IMR-90 (cell line): ENCODE measurements around the gene KDM1B. TPM values are rescaled to one million over a fixed set of nuclear protein-coding genes. Genes with fewer than 3 reads are reported as not detected.

Experiments
- ATAC-seq: fragments of 200-7000 bp; cut with Tn5 transposase; 2 replicates; pipeline ENCODE4 v1.9.1; 2020; ENCODE audit warnings: low read depth, mild to moderate bottlenecking, moderate library complexity
- BruUV-seq: library from RNA; stranded (reverse); fragments of 400-500 nt; replicated peaks from 2 replicates; lab custom pipeline; 2021; lab: Mats Ljungman, UMichigan
- CTCF ChIA-PET: fragments of 300-600 bp; formaldehyde crosslinking; extraction: SDS; loops from one replicate; lab custom pipeline; 2021; ENCODE audit warnings: antibody characterized with exemption; lab: Yijun Ruan, JAX
- POLR2A ChIA-PET: fragments of 300-600 bp; sonication (Branson Sonifier 250); formaldehyde crosslinking; loops from one replicate; lab custom pipeline; 2022; ENCODE audit warnings: antibody characterized with exemption; ENCODE audit not compliant: unreplicated experiment; lab: Charles Lee
- DNase-seq: peaks from one replicate; pipeline ENCODE4 v3.0.0; 2013
- H2AFZ ChIP-seq: replicated peaks from 2 replicates; pipeline ENCODE3; 2013; ENCODE audit warnings: low read length, mild to moderate bottlenecking; ENCODE audit not compliant: poor library complexity
- H2AK5ac ChIP-seq: 2 replicates; pipeline ENCODE4 v1.6.1; 2013; ENCODE audit warnings: low read depth, low read length, inconsistent platforms
- H2AK9ac ChIP-seq: replicated peaks from 2 replicates; pipeline ENCODE3; 2013; ENCODE audit warnings: mild to moderate bottlenecking, low read depth, low read length, moderate library complexity; ENCODE audit not compliant: poor library complexity
- H2BK120ac ChIP-seq: 2 replicates; pipeline ENCODE4 v1.6.1; 2013; ENCODE audit warnings: low read depth, low read length, inconsistent platforms
- H2BK15ac ChIP-seq: 3 replicates; pipeline ENCODE4 v1.6.1; 2013; ENCODE audit warnings: low read depth, low read length, inconsistent platforms
- H2BK20ac ChIP-seq: 2 replicates; pipeline ENCODE4 v1.6.1; 2013; ENCODE audit warnings: low read depth, mild to moderate bottlenecking, inconsistent platforms, low read length, moderate library complexity
- H2BK5ac ChIP-seq: 2 replicates; pipeline ENCODE4 v1.6.1; 2013; ENCODE audit warnings: mild to moderate bottlenecking, low read depth, low read length, inconsistent platforms; ENCODE audit not compliant: poor library complexity, severe bottlenecking
- H3K14ac ChIP-seq: replicated peaks from 2 replicates; pipeline ENCODE4 v1.6.1; 2013; ENCODE audit warnings: low read depth, low read length, inconsistent platforms
- H3K18ac ChIP-seq: 2 replicates; pipeline ENCODE4 v1.6.1; 2013; ENCODE audit warnings: low read depth, low read length, control low read depth
- H3K23ac ChIP-seq: 2 replicates; pipeline ENCODE4 v1.6.1; 2013; ENCODE audit warnings: low read depth, low read length, inconsistent platforms
- H3K27ac ChIP-seq: 2 replicates; pipeline ENCODE4 v1.5.1; 2013; ENCODE audit warnings: mild to moderate bottlenecking, control low read depth, low read length; ENCODE audit not compliant: insufficient read depth
- H3K27me3 ChIP-seq: 2 replicates; pipeline ENCODE4 v1.6.1; 2013; ENCODE audit warnings: low read length; ENCODE audit not compliant: control insufficient read depth, insufficient read depth
- H3K36me3 ChIP-seq: 2 replicates; pipeline ENCODE4 v1.6.1; 2013; ENCODE audit warnings: low read length, mixed read lengths; ENCODE audit not compliant: control insufficient read depth, insufficient read depth
- H3K4ac ChIP-seq: 2 replicates; pipeline ENCODE4 v1.6.1; 2013; ENCODE audit warnings: low read depth, low read length, inconsistent platforms
- H3K4me1 ChIP-seq: 2 replicates; pipeline ENCODE4 v1.6.1; 2013; ENCODE audit warnings: low read length, mixed read lengths; ENCODE audit not compliant: control insufficient read depth, insufficient read depth
- H3K4me2 ChIP-seq: 2 replicates; pipeline ENCODE4 v1.6.1; 2013; ENCODE audit warnings: low read depth, mild to moderate bottlenecking, control low read depth, low read length, moderate library complexity
- H3K4me3 ChIP-seq: 2 replicates; pipeline ENCODE4 v1.5.1; 2013; ENCODE audit warnings: low read depth, mild to moderate bottlenecking, control low read depth, low read length, moderate library complexity; ENCODE audit not compliant: insufficient read depth
- H3K56ac ChIP-seq: 2 replicates; pipeline ENCODE4 v1.6.1; 2013; ENCODE audit warnings: low read length, inconsistent platforms; ENCODE audit not compliant: insufficient read depth; ENCODE audit errors: extremely low read depth
- H3K79me1 ChIP-seq, 2 experiments: 2 replicates each; pipeline ENCODE4 v1.6.1; 2013; ENCODE audit warnings: low read length in 2 of 2, inconsistent platforms in 1 of 2, low read depth in 1 of 2
- H3K9ac ChIP-seq: 2 replicates; pipeline ENCODE4 v1.6.1; 2013; ENCODE audit warnings: low read depth, low read length, control low read depth
- H3K9me1 ChIP-seq: 2 replicates; pipeline ENCODE4 v1.6.1; 2013; ENCODE audit warnings: low read length, inconsistent platforms; ENCODE audit not compliant: insufficient read depth
- H3K9me3 ChIP-seq: 2 replicates; pipeline ENCODE4 v1.6.1; 2013; ENCODE audit warnings: low read length; ENCODE audit not compliant: control insufficient read depth, insufficient read depth
- H4K20me1 ChIP-seq: 2 replicates; pipeline ENCODE4 v1.6.1; 2013; ENCODE audit warnings: low read length, inconsistent platforms; ENCODE audit not compliant: insufficient read depth
- H4K5ac ChIP-seq: 2 replicates; pipeline ENCODE4 v1.6.1; 2013; ENCODE audit warnings: mild to moderate bottlenecking, low read depth, low read length, control low read depth
- H4K8ac ChIP-seq, 2 experiments: 2 replicates each; pipeline ENCODE4 v1.6.1; 2013; ENCODE audit warnings: low read depth in 2 of 2, low read length in 2 of 2, control low read depth in 1 of 2, inconsistent platforms in 1 of 2
- H4K91ac ChIP-seq: 2 replicates; pipeline ENCODE4 v1.6.1; 2013; ENCODE audit warnings: low read depth, low read length, inconsistent platforms; ENCODE audit not compliant: insufficient read depth
- BHLHE40 ChIP-seq: fragments of 150-350 bp; IDR thresholded peaks from 2 replicates; pipeline ENCODE4 v1.6.1; 2016; ENCODE audit warnings: mild to moderate bottlenecking, low read depth, low read length
- CEBPB ChIP-seq: IDR thresholded peaks from 2 replicates; pipeline ENCODE4 v1.6.1; 2012; ENCODE audit warnings: low read depth, low read length, improper control_type of control experiment
- CHD1 ChIP-seq: IDR thresholded peaks from 2 replicates; pipeline ENCODE4 v1.6.1; 2012; ENCODE audit warnings: low read depth, low read length, improper control_type of control experiment
- MAFK ChIP-seq: IDR thresholded peaks from 2 replicates; pipeline ENCODE4 v1.6.1; 2012; ENCODE audit warnings: low read depth, low read length, improper control_type of control experiment
- MAZ ChIP-seq: IDR thresholded peaks from 2 replicates; pipeline ENCODE4 v1.6.1; 2012; ENCODE audit warnings: low read depth, mild to moderate bottlenecking, low read length, improper control_type of control experiment, moderate library complexity, borderline replicate concordance
- MXI1 ChIP-seq: IDR thresholded peaks from 2 replicates; pipeline ENCODE4 v1.6.1; 2012; ENCODE audit warnings: low read depth, mild to moderate bottlenecking, low read length, moderate library complexity, borderline replicate concordance
- NFE2L2 ChIP-seq: fragments of 150-350 bp; IDR thresholded peaks from 2 replicates; pipeline ENCODE4 v1.6.1; 2016; ENCODE audit warnings: low read depth, mild to moderate bottlenecking, low read length
- POLR2A ChIP-seq: IDR thresholded peaks from 2 replicates; pipeline ENCODE4 v1.6.1; 2012; ENCODE audit warnings: mild to moderate bottlenecking, low read depth, low read length
- RAD21 ChIP-seq: IDR thresholded peaks from 2 replicates; pipeline ENCODE4 v1.6.1; 2012; ENCODE audit warnings: low read length, improper control_type of control experiment
- RCOR1 ChIP-seq: IDR thresholded peaks from 2 replicates; pipeline ENCODE4 v1.6.1; 2012; ENCODE audit warnings: mild to moderate bottlenecking, low read length, improper control_type of control experiment; ENCODE audit not compliant: insufficient replicate concordance
- SMC3 ChIP-seq: fragments of 150-350 bp; IDR thresholded peaks from 2 replicates; pipeline ENCODE4 v1.6.1; 2016; ENCODE audit warnings: low read depth, mild to moderate bottlenecking, antibody characterized with exemption, low read length, moderate library complexity
- WGBS, 2 experiments: methylation state at CpG; one replicate each; pipeline versions ENCODE4 v1.1.5 to v1.1.7; 2013; ENCODE audit warnings: missing lambda C conversion rate in 2 of 2; ENCODE audit not compliant: insufficient read length in 1 of 2; ENCODE audit errors: extremely low coverage in 2 of 2; 5-methylcytosine and 5-hydroxymethylcytosine counted together
- dilution Hi-C: fragments of 300-500 bp; cut with HindIII; formaldehyde crosslinking; loops from one replicate; pipeline ENCODE4 v1.14.3; 2018; ENCODE audit warnings: low sequenced_read_pairs; ENCODE audit not compliant: unreplicated experiment
- in situ Hi-C: fragments of 300-500 bp; cut with MboI; formaldehyde crosslinking; loops from 3 replicates; pipeline ENCODE4 v1.14.3; 2019; ENCODE audit warnings: low sequenced_read_pairs, inconsistent platforms, mixed read lengths
- intact Hi-C: fragments of 100-400 bp; cut with micrococcal nuclease; formaldehyde crosslinking; loops from 2 replicates; pipeline ENCODE4 v1.10.0; 2022
- polyA plus RNA-seq, 3 experiments: library from polyadenylated mRNA; depleted of rRNA; stranded (reverse); fragments of >200 nt; gene quantifications; 2 replicates each; pipeline ENCODE4 v1.2.3, GENCODE V29; 2012; ENCODE audit warnings: low replicate concordance in 1 of 3
- total RNA-seq: library from RNA; depleted of rRNA; stranded (reverse); fragments of >200 nt; gene quantifications from 2 replicates; pipeline ENCODE4 v1.2.3, GENCODE V29; 2012
- TF ChIP-seq, protein P1 (sequence below): conservative IDR thresholded peaks from 2 replicates; pipeline ENCODE4 v1.5.1; 2012; ENCODE audit warnings: mild to moderate bottlenecking, low read depth, low read length, improper control_type of control experiment

Gene KDM1B
- total and polyA plus RNA-seq, 2 of the 4 experiments (the other 2 are of a cell fraction): 13.2 to 16.7 TPM

DNA sequence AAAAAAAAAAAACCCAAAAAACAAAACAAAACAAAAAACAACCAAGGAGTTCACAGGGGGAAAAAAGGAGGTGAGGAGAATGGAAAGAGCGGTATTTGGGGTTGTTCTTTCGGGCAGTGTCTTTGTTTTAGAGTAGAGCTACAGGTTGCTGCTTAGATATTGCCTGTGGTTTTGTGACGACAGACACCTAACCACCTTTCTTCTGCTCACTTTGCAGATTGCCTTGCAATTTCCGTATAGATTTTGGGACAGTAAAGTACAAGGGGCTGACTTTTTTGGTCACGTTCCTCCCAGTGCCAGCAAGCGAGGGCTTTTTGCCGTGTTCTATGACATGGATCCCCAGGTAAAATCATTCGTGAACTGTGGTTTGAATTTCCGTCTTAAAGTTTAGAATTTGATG, 58.2 kb downstream of the KDM1B start:
- H2AFZ ChIP-seq: no peak overlapping the region
- no peak overlapping the region for H3K23ac ChIP-seq
- no peaks in the 10 kb centered on the region for H3K79me1 ChIP-seq
- no peak overlapping the region for H2AK5ac ChIP-seq
- POLR2A ChIA-PET: no interaction called here
- H3K9me3 ChIP-seq: no peaks in the 10 kb centered on the region
- H4K20me1 ChIP-seq: no peaks in the 10 kb centered on the region
- intact Hi-C loops: no loop called here
- TF ChIP-seq RCOR1 (no peak), NFE2L2 (no peak), BHLHE40 (no peak), POLR2A (no peak), CHD1 (no peak), RAD21 (no peak), MAFK (no peak), MAZ (no peak), MXI1 (no peak), CEBPB (no peak), SMC3 (no peak)
- TF ChIP-seq, protein P1, sequence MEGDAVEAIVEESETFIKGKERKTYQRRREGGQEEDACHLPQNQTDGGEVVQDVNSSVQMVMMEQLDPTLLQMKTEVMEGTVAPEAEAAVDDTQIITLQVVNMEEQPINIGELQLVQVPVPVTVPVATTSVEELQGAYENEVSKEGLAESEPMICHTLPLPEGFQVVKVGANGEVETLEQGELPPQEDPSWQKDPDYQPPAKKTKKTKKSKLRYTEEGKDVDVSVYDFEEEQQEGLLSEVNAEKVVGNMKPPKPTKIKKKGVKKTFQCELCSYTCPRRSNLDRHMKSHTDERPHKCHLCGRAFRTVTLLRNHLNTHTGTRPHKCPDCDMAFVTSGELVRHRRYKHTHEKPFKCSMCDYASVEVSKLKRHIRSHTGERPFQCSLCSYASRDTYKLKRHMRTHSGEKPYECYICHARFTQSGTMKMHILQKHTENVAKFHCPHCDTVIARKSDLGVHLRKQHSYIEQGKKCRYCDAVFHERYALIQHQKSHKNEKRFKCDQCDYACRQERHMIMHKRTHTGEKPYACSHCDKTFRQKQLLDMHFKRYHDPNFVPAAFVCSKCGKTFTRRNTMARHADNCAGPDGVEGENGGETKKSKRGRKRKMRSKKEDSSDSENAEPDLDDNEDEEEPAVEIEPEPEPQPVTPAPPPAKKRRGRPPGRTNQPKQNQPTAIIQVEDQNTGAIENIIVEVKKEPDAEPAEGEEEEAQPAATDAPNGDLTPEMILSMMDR: no peak
- no peak overlapping the region for H3K4me3 ChIP-seq
- H4K91ac ChIP-seq: no peak overlapping the region
- WGBS, 2 experiments: no CpG with 5 or more reads among the region's 9 CpGs
- peaks cover 6% of the 10 kb centered on the region for H3K4me1 ChIP-seq
- H3K56ac ChIP-seq: no peak overlapping the region
- H2BK20ac ChIP-seq: no peak overlapping the region
- H3K27ac ChIP-seq: no peak overlapping the region
- no peak for ATAC-seq
- H3K9me1 ChIP-seq: peaks cover 3% of the 10 kb centered on the region; the same call in 1 of the 2 replicates
- H3K14ac ChIP-seq: no peak overlapping the region
- no peak overlapping the region for H4K5ac ChIP-seq
- dilution Hi-C loops: no loop called here
- no peak overlapping the region for H3K4me2 ChIP-seq
- H2AK9ac ChIP-seq: no peak overlapping the region
- in situ Hi-C loops: no loop called here
- no peaks in the 10 kb centered on the region for H3K27me3 ChIP-seq
- no peak overlapping the region for H3K9ac ChIP-seq
- H4K8ac ChIP-seq: no peak overlapping the region
- no peak overlapping the region for H2BK120ac ChIP-seq
- no peak overlapping the region for H2BK5ac ChIP-seq
- no peak overlapping the region for H3K4ac ChIP-seq
- no peak overlapping the region for H2BK15ac ChIP-seq
- no peak overlapping the region for H3K18ac ChIP-seq
- H3K36me3 ChIP-seq: peaks cover 6% of the 10 kb centered on the region; the same call in 1 of the 2 replicates
- no peak for DNase-seq
- no TSS peak for BruUV-seq
- CTCF ChIA-PET: interaction anchor here (0.9 kb wide), 1 partner anchor 62 kb away, joined by 5 read pairs; no protein-coding TSS in a partner anchor
